Psoas muscle (tissue), 8 donors: Measurements from ENCODE around the gene MINDY4. TPM values are rescaled to one million over a fixed set of nuclear protein-coding genes. Genes with fewer than 3 reads are reported as not detected.

Source experiments
- ATAC-seq, 4 donors: fragments of 200-7000 bp; cut with Tn5 transposase; one replicate each; pipeline ENCODE4 v1.9.1; 2020; ENCODE audit warnings: moderate library complexity in 3 of 4, mild to moderate bottlenecking in 2 of 4
- DNase-seq, 2 donors: peaks; one replicate each; pipeline ENCODE4 v3.0.0-alpha.2; 2020
- H3K27ac ChIP-seq: fragments of 200-600 bp; one replicate; pipeline ENCODE4 v1.8.0; 2022
- H3K27me3 ChIP-seq, 3 donors: fragments of 200-600 bp in 1 of 3; one replicate each; pipeline versions ENCODE4 v1.6.1 to v1.8.0; 2013 to 2022; ENCODE audit warnings: low read length in 2 of 3, mild to moderate bottlenecking in 2 of 3, moderate library complexity in 1 of 3; ENCODE audit not compliant: insufficient read depth in 3 of 3
- H3K36me3 ChIP-seq, 2 donors: fragments of 200-600 bp in 1 of 2; one replicate each; pipeline versions ENCODE4 v1.6.1 to v1.8.0; 2013 to 2022; ENCODE audit warnings: low read depth in 1 of 2, mild to moderate bottlenecking in 1 of 2, moderate library complexity in 1 of 2; ENCODE audit not compliant: insufficient read depth in 1 of 2
- H3K4me1 ChIP-seq: fragments of 200-600 bp; one replicate; pipeline ENCODE4 v1.8.0; 2022
- H3K4me3 ChIP-seq: fragments of 200-600 bp; one replicate; pipeline ENCODE4 v1.8.0; 2022; ENCODE audit warnings: mild to moderate bottlenecking
- H3K9me3 ChIP-seq: fragments of 200-600 bp; one replicate; pipeline ENCODE4 v1.8.0; 2022
- CTCF ChIP-seq: fragments of 200-600 bp; IDR thresholded peaks from one replicate; pipeline ENCODE4 v1.8.0; 2022; ENCODE audit warnings: antibody characterized with exemption
- WGBS, 3 donors: extraction: QIAGEN DNeasy Blood & Tissue Kit; methylation state at CpG; one replicate each; pipeline versions ENCODE4 v1.1.6 to v1.1.7; 2013; 5-methylcytosine and 5-hydroxymethylcytosine counted together
- intact Hi-C, 2 donors: fragments of 100-400 bp; cut with DNase I; formaldehyde crosslinking; loops; one replicate each; pipeline versions ENCODE4 v1.11.0 to v1.14.2; 2022
- polyA plus RNA-seq, 3 donors: library from polyadenylated mRNA; stranded (reverse); fragments of 200-250 nt; gene quantifications; one replicate each; pipeline ENCODE4 v1.2.3, GENCODE V29; 2013
- total RNA-seq, 4 donors: library from RNA; stranded (reverse); fragmentation: NEBNext Ultra II Directional in 2 of 4; extraction: Animal tissue kit (Norgen Biotek cat#: 25700) in 2 of 4; gene quantifications; one replicate each; pipeline versions ENCODE4 v1.2.1 to v1.2.4, GENCODE V29; 2021 to 2023
- donor health status: healthy with polysubstance abuse.
- donor health status: DM: no; HTN: no; CAD: no; lungs with moderate emphysema.
- donor health status: Bipolar disorder and iron deficiency.
- donor health status: healthy.
- donor health status: DM: yes; HTN: yes; CAD: no.
- donor health status: DM: no; HTN: no; CAD: no.
- donor health status: DM: no; HTN: no; CAD: no.
- donor health status: DM: yes; HTN: yes; CAD: no.

Gene MINDY4
- total and polyA plus RNA-seq, 7 donors: 0.86 to 3.5 (median 1.5) TPM

- intact Hi-C loops: no loop called here
- no peak overlapping the region for H3K4me3 ChIP-seq
- DNase-seq: no peak
- ATAC-seq: no peak
- 85 to 88% (median 87%) methylated on average over 7 of the region's 7 CpGs for WGBS, 3 donors
- no peaks in the 10 kb centered on the region for H3K27me3 ChIP-seq
- no peaks in the 10 kb centered on the region for H3K4me1 ChIP-seq
- TF ChIP-seq CTCF: no peak
- H3K9me3 ChIP-seq: no peaks in the 10 kb centered on the region
- H3K27ac ChIP-seq: no peak overlapping the region
- no peaks in the 10 kb centered on the region for H3K36me3 ChIP-seq
Measured at GRCh38 chr7:30881448-30881847, 110.2 kb downstream of the MINDY4 start.

GRCh38 chr7:30884881-30885280 is 113.7 kb downstream of the MINDY4 start:
- H3K36me3 ChIP-seq: no peaks in the 10 kb centered on the region
- H3K27me3 ChIP-seq: no peaks in the 10 kb centered on the region
- H3K27ac ChIP-seq: no peak overlapping the region
- no peak overlapping the region for H3K4me3 ChIP-seq
- H3K9me3 ChIP-seq: no peaks in the 10 kb centered on the region
- intact Hi-C loops: loop anchor here in 1 of 2 donors (5.0 kb wide), 1 partner anchor 43 kb away; no protein-coding TSS in a partner anchor
- no peaks in the 10 kb centered on the region for H3K4me1 ChIP-seq
- no peak for TF ChIP-seq CTCF
- ATAC-seq (no peak), DNase-seq (no peak)

GRCh38 chr7:30886608-30887011 is 115.4 kb downstream of the MINDY4 start:
- 37 to 47% (median 40%) methylated on average over 7 of the region's 7 CpGs for WGBS, 3 donors
- no peaks in the 10 kb centered on the region for H3K9me3 ChIP-seq
- no peaks in the 10 kb centered on the region for H3K36me3 ChIP-seq
- H3K4me3 ChIP-seq: no peak overlapping the region
- no peak for TF ChIP-seq CTCF
- H3K27me3 ChIP-seq: no peaks in the 10 kb centered on the region
- DNase-seq (peak in 1 of 2 donors; percentile 43), ATAC-seq (peak in 3 of 4 donors; percentile 21 to 54 (median 44))
- H3K4me1 ChIP-seq: no peaks in the 10 kb centered on the region
- intact Hi-C loops: loop anchor here in 1 of 2 donors (5.0 kb wide), 1 partner anchor 44 kb away; no protein-coding TSS in a partner anchor
- no peak overlapping the region for H3K27ac ChIP-seq

GRCh38 chr7:30887464-30887872 is 116.3 kb downstream of the MINDY4 start:
- Histone ChIP-seq H3K4me1 (no peaks in the 10 kb centered on the region), H3K27me3 (no peaks in the 10 kb centered on the region), H3K4me3 (no peak overlapping the region), H3K9me3 (no peaks in the 10 kb centered on the region), H3K36me3 (no peaks in the 10 kb centered on the region), H3K27ac (no peak overlapping the region)
- TF ChIP-seq CTCF: no peak
- DNase-seq (no peak), ATAC-seq (no peak)
- WGBS, 3 donors: 68 to 74% (median 73%) methylated on average over 10 of the region's 10 CpGs
- intact Hi-C loops: loop anchor here in 1 of 2 donors (5.0 kb wide), 1 partner anchor 45 kb away; no protein-coding TSS in a partner anchor

GRCh38 chr7:30888747-30889146 is 117.5 kb downstream of the MINDY4 start:
- intact Hi-C loops: loop anchor here in 1 of 2 donors (5.0 kb wide), 1 partner anchor 46 kb away; no protein-coding TSS in a partner anchor
- H3K4me3 ChIP-seq: no peak overlapping the region
- no peaks in the 10 kb centered on the region for H3K27me3 ChIP-seq
- H3K4me1 ChIP-seq: peaks cover under 1% of the 10 kb centered on the region
- no peaks in the 10 kb centered on the region for H3K9me3 ChIP-seq
- no peaks in the 10 kb centered on the region for H3K36me3 ChIP-seq
- ATAC-seq: peak in 3 of 4 donors; percentile 28 to 57 (median 43)
- no peak for TF ChIP-seq CTCF
- DNase-seq: peak in 1 of 2 donors; percentile 48
- no peak overlapping the region for H3K27ac ChIP-seq
- 64 to 69% (median 68%) methylated on average over 3 of the region's 3 CpGs for WGBS, 3 donors
